ENCODE measurements around the gene CNNM3. TPM values are rescaled to one million over a fixed set of nuclear protein-coding genes. Genes with fewer than 3 reads are reported as not detected.

Gene CNNM3
- total RNA-seq, 2 experiments from 2014 or later, result 13.5 to 18.6 TPM

- H3K9me3 ChIP-seq (ENCODE audit: low read length), result no peaks in the 10 kb centered on the region
- H3K4me2 ChIP-seq (ENCODE audit: low read length), result peak overlapping the region; percentile 81
- H3K4me3 ChIP-seq (ENCODE audit: low read depth, low read length, poor library complexity, severe bottlenecking), result peak overlapping the region; percentile 90
- H3K27ac ChIP-seq (ENCODE audit: low read depth, low read length, poor library complexity, severe bottlenecking), result no peak overlapping the region
- H3K4me1 ChIP-seq (ENCODE audit: insufficient read depth, low read length, poor library complexity, severe bottlenecking), result peaks cover 46% of the 10 kb centered on the region
- peaks cover 16% of the 10 kb centered on the region for H4K20me1 ChIP-seq (ENCODE audit: insufficient read depth, low read length)
- ChIA-PET CTCF (ENCODE audit: unreplicated experiment) (no interaction called here), POLR2A (no interaction called here)
- peaks cover 25% of the 10 kb centered on the region; the same call in 1 of the 2 replicates for H3K79me2 ChIP-seq (ENCODE audit: insufficient read depth, low read depth, low read length)
- no peak for TF ChIP-seq EZH2phosphoT487 (IDR thresholded peaks at IDR 0.05; ENCODE audit: borderline replicate concordance, low read depth, low read length)
- TF ChIP-seq CTCF (conservative IDR thresholded peaks at IDR 0.05; ENCODE audit: low read length), result no peak
- peaks cover 29% of the 10 kb centered on the region; the same call in 1 of the 2 replicates for H3K36me3 ChIP-seq (ENCODE audit: insufficient read depth, low read length)
- no peaks in the 10 kb centered on the region for H3K9me2 ChIP-seq (ENCODE audit: insufficient read depth, low read length)
- BruUV-seq (replicated peaks), result no TSS peak
- no peak for DNase-seq (ENCODE audit: low spot score)
- intact Hi-C loops (cut with micrococcal nuclease; ENCODE audit: unreplicated experiment), result loop anchor here (2.0 to 5.0 kb wide), 3 partner anchors 39 to 294 kb away; partner anchors contain the start of genes ANKRD36 and CNNM4
- no peak overlapping the region for H2AFZ ChIP-seq (ENCODE audit: low read length)
Measured at GRCh38 chr2:96817882-96818281, 1.8 kb downstream of the CNNM3 start.

GRCh38 chr2:96819128-96819875 lies 3.2 kb downstream of the CNNM3 start:
- CTCF ChIA-PET (ENCODE audit: unreplicated experiment), result interaction anchor here (0.6 kb wide), 1 partner anchor 114 kb away, joined by 12 read pairs; no protein-coding TSS in a partner anchor
- intact Hi-C loops (cut with micrococcal nuclease; ENCODE audit: unreplicated experiment), result loop anchor here (5.0 kb wide), 2 partner anchors 57 to 293 kb away; partner anchors contain the start of genes ANKRD36 and CNNM4
- H3K4me2 ChIP-seq (ENCODE audit: low read length), result peak overlapping the region; percentile 81
- POLR2A ChIA-PET, result no interaction called here
- peak overlapping the region; percentile 27 for H3K4me3 ChIP-seq (ENCODE audit: low read depth, low read length, poor library complexity, severe bottlenecking)
- H3K9me3 ChIP-seq (ENCODE audit: low read length), result no peaks in the 10 kb centered on the region
- peaks cover 25% of the 10 kb centered on the region; the same call in 1 of the 2 replicates for H3K79me2 ChIP-seq (ENCODE audit: insufficient read depth, low read depth, low read length)
- no peak overlapping the region for H2AFZ ChIP-seq (ENCODE audit: low read length)
- H4K20me1 ChIP-seq (ENCODE audit: insufficient read depth, low read length), result peaks cover 16% of the 10 kb centered on the region
- H3K36me3 ChIP-seq (ENCODE audit: insufficient read depth, low read length), result peaks cover 41% of the 10 kb centered on the region; the same call in 1 of the 2 replicates
- no TSS peak for BruUV-seq (replicated peaks)
- no peak for TF ChIP-seq EZH2phosphoT487 (IDR thresholded peaks at IDR 0.05; ENCODE audit: borderline replicate concordance, low read depth, low read length)
- no peak for TF ChIP-seq CTCF (conservative IDR thresholded peaks at IDR 0.05; ENCODE audit: low read length)
- H3K27ac ChIP-seq (ENCODE audit: low read depth, low read length, poor library complexity, severe bottlenecking), result no peak overlapping the region
- no peak for DNase-seq (ENCODE audit: low spot score)
- H3K9me2 ChIP-seq (ENCODE audit: insufficient read depth, low read length), result no peaks in the 10 kb centered on the region
- peaks cover 46% of the 10 kb centered on the region for H3K4me1 ChIP-seq (ENCODE audit: insufficient read depth, low read length, poor library complexity, severe bottlenecking)
